T-helper 2 cell treated with Interferon-gamma antibody and Interleukin-4, amounts not matched to agents 5 μg/mL and 100 μg/mL, for 36 hours (primary cell): ENCODE data around the gene CIPC.
A peak's percentile ranks its signal among the peaks of the same experiment; 100 is the strongest.

ENCODE experiments used
- DNase-seq: peaks from one replicate; pipeline ENCODE4 v3.0.0; 2021; ENCODE audit warnings: low spot score
- H3K27ac Mint-ChIP-seq: one replicate; pipeline ENCODE4 v1.8.0; 2021; ENCODE audit warnings: mild to moderate bottlenecking, mixed read lengths
- H3K27me3 Mint-ChIP-seq: one replicate; pipeline ENCODE4 v1.8.0; 2021; ENCODE audit warnings: low read depth, mixed read lengths
- H3K36me3 Mint-ChIP-seq: one replicate; pipeline ENCODE4 v1.8.0; 2021; ENCODE audit warnings: low read depth, mixed read lengths
- H3K4me1 Mint-ChIP-seq: one replicate; pipeline ENCODE4 v1.8.0; 2021; ENCODE audit warnings: low read depth, mixed read lengths
- H3K4me3 Mint-ChIP-seq: one replicate; pipeline ENCODE4 v1.8.0; 2022; ENCODE audit warnings: mild to moderate bottlenecking, moderate library complexity, mixed read lengths
- H3K9me3 Mint-ChIP-seq: one replicate; pipeline ENCODE4 v1.8.0; 2021; ENCODE audit warnings: mixed read lengths

Gene CIPC

GRCh38 chr14:77085538-77085937 lies 12.5 kb upstream of the CIPC start:
- Mint-ChIP-seq H3K4me3 (no peak overlapping the region), H3K27ac (no peak overlapping the region), H3K27me3 (peaks cover 10% of the 10 kb centered on the region), H3K9me3 (peaks cover under 1% of the 10 kb centered on the region), H3K36me3 (no peaks in the 10 kb centered on the region), H3K4me1 (peaks cover 8% of the 10 kb centered on the region)
- DNase-seq: no peak

GRCh38 chr14:77086017-77086727 lies 11.9 kb upstream of the CIPC start:
- H3K27me3 Mint-ChIP-seq: peaks cover 10% of the 10 kb centered on the region
- peaks cover 7% of the 10 kb centered on the region for H3K9me3 Mint-ChIP-seq
- peaks cover 8% of the 10 kb centered on the region for H3K4me1 Mint-ChIP-seq
- H3K36me3 Mint-ChIP-seq: no peaks in the 10 kb centered on the region
- no peak for DNase-seq
- no peak overlapping the region for H3K27ac Mint-ChIP-seq
- H3K4me3 Mint-ChIP-seq: no peak overlapping the region

- peaks cover 13% of the 10 kb centered on the region for H3K9me3 Mint-ChIP-seq
- peaks cover 3% of the 10 kb centered on the region for H3K36me3 Mint-ChIP-seq
- H3K27ac Mint-ChIP-seq: no peak overlapping the region
- no peak overlapping the region for H3K4me3 Mint-ChIP-seq
- H3K27me3 Mint-ChIP-seq: peaks cover 10% of the 10 kb centered on the region
- no peak for DNase-seq
- peaks cover 8% of the 10 kb centered on the region for H3K4me1 Mint-ChIP-seq
Observed at GRCh38 chr14:77086951-77087350, 11.1 kb upstream of the CIPC start.

- Mint-ChIP-seq H3K4me1 (peaks cover 8% of the 10 kb centered on the region), H3K36me3 (peaks cover 3% of the 10 kb centered on the region), H3K9me3 (peaks cover 13% of the 10 kb centered on the region), H3K4me3 (no peak overlapping the region), H3K27ac (no peak overlapping the region), H3K27me3 (peaks cover 10% of the 10 kb centered on the region)
- DNase-seq: no peak
Observed at GRCh38 chr14:77087631-77088030, 10.4 kb upstream of the CIPC start.

- Mint-ChIP-seq H3K4me3 (no peak overlapping the region), H3K27me3 (peaks cover 10% of the 10 kb centered on the region), H3K36me3 (peaks cover 3% of the 10 kb centered on the region), H3K4me1 (peaks cover 8% of the 10 kb centered on the region), H3K27ac (no peak overlapping the region), H3K9me3 (peaks cover 13% of the 10 kb centered on the region)
- no peak for DNase-seq
Observed at GRCh38 chr14:77088219-77088618, 9.8 kb upstream of the CIPC start.

- H3K4me3 Mint-ChIP-seq: no peak overlapping the region
- H3K4me1 Mint-ChIP-seq: peaks cover 8% of the 10 kb centered on the region
- H3K27me3 Mint-ChIP-seq: peaks cover 10% of the 10 kb centered on the region
- H3K9me3 Mint-ChIP-seq: peaks cover 13% of the 10 kb centered on the region
- no peak overlapping the region for H3K27ac Mint-ChIP-seq
- DNase-seq: no peak
- peaks cover 3% of the 10 kb centered on the region for H3K36me3 Mint-ChIP-seq
Observed at GRCh38 chr14:77088645-77089044, 9.4 kb upstream of the CIPC start.

- H3K9me3 Mint-ChIP-seq: peaks cover 13% of the 10 kb centered on the region
- H3K36me3 Mint-ChIP-seq: peaks cover 3% of the 10 kb centered on the region
- H3K4me1 Mint-ChIP-seq: peaks cover 16% of the 10 kb centered on the region
- H3K27ac Mint-ChIP-seq: no peak overlapping the region
- H3K4me3 Mint-ChIP-seq: no peak overlapping the region
- DNase-seq: no peak
- H3K27me3 Mint-ChIP-seq: peaks cover 8% of the 10 kb centered on the region
Observed at GRCh38 chr14:77091518-77091917, 6.5 kb upstream of the CIPC start.

- H3K36me3 Mint-ChIP-seq: peaks cover 3% of the 10 kb centered on the region
- peaks cover 13% of the 10 kb centered on the region for H3K9me3 Mint-ChIP-seq
- H3K27ac Mint-ChIP-seq: no peak overlapping the region
- DNase-seq: no peak
- peaks cover 22% of the 10 kb centered on the region for H3K4me1 Mint-ChIP-seq
- H3K27me3 Mint-ChIP-seq: peaks cover 8% of the 10 kb centered on the region
- H3K4me3 Mint-ChIP-seq: no peak overlapping the region
Observed at GRCh38 chr14:77092676-77093075, 5.4 kb upstream of the CIPC start.

GRCh38 chr14:77094672-77095284 lies 3.3 kb upstream of the CIPC start:
- Mint-ChIP-seq H3K4me3 (no peak overlapping the region), H3K9me3 (peaks cover 13% of the 10 kb centered on the region), H3K27ac (no peak overlapping the region), H3K27me3 (peaks cover 3% of the 10 kb centered on the region), H3K4me1 (peaks cover 26% of the 10 kb centered on the region), H3K36me3 (peaks cover 5% of the 10 kb centered on the region)
- peak; percentile 60 for DNase-seq

- no peak for DNase-seq
- Mint-ChIP-seq H3K4me3 (peak overlapping the region; percentile 86), H3K27ac (peak overlapping the region; percentile 88), H3K9me3 (no peaks in the 10 kb centered on the region), H3K27me3 (no peaks in the 10 kb centered on the region), H3K36me3 (peaks cover 2% of the 10 kb centered on the region), H3K4me1 (peaks cover 27% of the 10 kb centered on the region)
Observed at GRCh38 chr14:77097006-77097699, 905 bp upstream of the CIPC start.

- peak overlapping the region; percentile 88 for H3K27ac Mint-ChIP-seq
- no peaks in the 10 kb centered on the region for H3K27me3 Mint-ChIP-seq
- peak; percentile 10 for DNase-seq
- H3K36me3 Mint-ChIP-seq: peaks cover 2% of the 10 kb centered on the region
- H3K9me3 Mint-ChIP-seq: no peaks in the 10 kb centered on the region
- H3K4me1 Mint-ChIP-seq: peaks cover 27% of the 10 kb centered on the region
- H3K4me3 Mint-ChIP-seq: peak overlapping the region; percentile 86
Observed at GRCh38 chr14:77098529-77099353, 683 bp downstream of the CIPC start.

- H3K27ac Mint-ChIP-seq: no peak overlapping the region
- H3K27me3 Mint-ChIP-seq: no peaks in the 10 kb centered on the region
- peak overlapping the region; percentile 86 for H3K4me3 Mint-ChIP-seq
- DNase-seq: no peak
- peaks cover 2% of the 10 kb centered on the region for H3K36me3 Mint-ChIP-seq
- H3K4me1 Mint-ChIP-seq: peaks cover 26% of the 10 kb centered on the region
- no peaks in the 10 kb centered on the region for H3K9me3 Mint-ChIP-seq
Observed at GRCh38 chr14:77099425-77100167, 1.5 kb downstream of the CIPC start.

- H3K27ac Mint-ChIP-seq: no peak overlapping the region
- H3K9me3 Mint-ChIP-seq: no peaks in the 10 kb centered on the region
- no peak overlapping the region for H3K4me3 Mint-ChIP-seq
- DNase-seq: no peak
- peaks cover 21% of the 10 kb centered on the region for H3K4me1 Mint-ChIP-seq
- no peaks in the 10 kb centered on the region for H3K27me3 Mint-ChIP-seq
- peaks cover 2% of the 10 kb centered on the region for H3K36me3 Mint-ChIP-seq
Observed at GRCh38 chr14:77100961-77101360, 2.9 kb downstream of the CIPC start.
